Activated naive CD8-positive, alpha-beta T cell treated with anti-CD3 and anti-CD28 coated beads, Interleukin-2, amount 50 U/mL, for 24 hours (primary cell): ENCODE data around the gene ATG13.
A peak's percentile ranks its signal among the peaks of the same experiment; 100 is the strongest.

ENCODE experiments used
- ATAC-seq: fragments of 150-1000 bp; cut with Tn5 transposase; one replicate; pipeline ENCODE4 v1.10.0; 2021
- DNase-seq: peaks from one replicate; pipeline ENCODE4 v3.0.0; 2021
- H3K27ac Mint-ChIP-seq: one replicate; pipeline ENCODE4 v1.8.0; 2021; ENCODE audit warnings: mild to moderate bottlenecking, mixed read lengths
- H3K27me3 Mint-ChIP-seq: one replicate; pipeline ENCODE4 v1.8.0; 2021; ENCODE audit warnings: mixed read lengths
- H3K36me3 Mint-ChIP-seq: one replicate; pipeline ENCODE4 v1.8.0; 2021; ENCODE audit warnings: low read depth, mixed read lengths
- H3K4me1 Mint-ChIP-seq: one replicate; pipeline ENCODE4 v1.8.0; 2021; ENCODE audit warnings: mixed read lengths
- H3K4me3 Mint-ChIP-seq: one replicate; pipeline ENCODE4 v1.8.0; 2021; ENCODE audit warnings: mild to moderate bottlenecking, moderate library complexity, mixed read lengths
- H3K9me3 Mint-ChIP-seq: one replicate; pipeline ENCODE4 v1.8.0; 2021; ENCODE audit warnings: mixed read lengths

The ATG13 gene

DNA sequence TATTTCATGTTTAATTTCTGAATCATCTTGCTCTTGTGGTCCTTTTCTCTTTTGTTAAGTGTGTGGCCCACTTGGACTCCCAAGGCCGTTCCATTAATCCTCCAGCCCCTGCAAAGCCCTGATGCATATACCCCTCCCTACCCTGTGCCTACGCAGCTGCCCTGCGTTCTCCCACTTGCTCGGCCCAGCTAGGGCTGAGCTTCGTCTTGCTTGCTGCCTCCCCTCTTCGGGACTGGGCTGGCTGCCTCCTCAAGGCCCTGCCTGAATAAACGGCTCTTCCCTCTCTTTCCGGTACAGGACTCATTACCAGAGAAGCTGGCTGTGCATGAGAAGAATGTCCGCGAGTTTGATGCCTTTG, 54.6 kb downstream of the ATG13 start:
- DNase-seq (no peak), ATAC-seq (no peak)
- Mint-ChIP-seq H3K4me3 (no peak overlapping the region), H3K27ac (peak overlapping the region; percentile 81), H3K4me1 (peaks cover 58% of the 10 kb centered on the region), H3K9me3 (no peaks in the 10 kb centered on the region), H3K27me3 (no peaks in the 10 kb centered on the region), H3K36me3 (peaks cover 19% of the 10 kb centered on the region)

DNA sequence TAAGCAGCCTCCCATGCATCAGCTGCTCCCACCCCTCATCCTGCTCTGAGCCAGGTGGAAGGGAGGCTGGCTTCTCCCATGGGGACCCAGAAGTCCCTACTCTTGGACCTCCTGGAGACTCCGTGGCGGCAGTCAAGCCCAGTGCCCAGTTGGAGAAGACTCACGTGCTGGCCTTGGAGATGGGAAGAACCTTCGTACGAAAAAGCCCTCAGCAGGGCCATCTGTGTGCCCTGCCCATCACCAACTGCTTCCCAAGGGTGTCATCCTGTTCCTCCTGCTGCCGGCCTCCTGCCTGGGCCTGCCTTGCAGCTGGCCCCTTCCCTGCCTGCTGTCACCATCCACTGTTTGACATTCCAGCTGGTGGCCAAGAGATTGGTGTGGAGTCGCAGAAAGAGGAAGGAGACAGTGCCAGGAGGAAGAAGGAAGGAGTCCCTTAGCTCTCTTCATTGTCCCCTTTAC, 55.1 kb downstream of the ATG13 start:
- H3K27me3 Mint-ChIP-seq: no peaks in the 10 kb centered on the region
- H3K27ac Mint-ChIP-seq: no peak overlapping the region
- no peak for DNase-seq
- no peak for ATAC-seq
- H3K36me3 Mint-ChIP-seq: peaks cover 19% of the 10 kb centered on the region
- no peak overlapping the region for H3K4me3 Mint-ChIP-seq
- peaks cover 60% of the 10 kb centered on the region for H3K4me1 Mint-ChIP-seq
- H3K9me3 Mint-ChIP-seq: no peaks in the 10 kb centered on the region

DNA sequence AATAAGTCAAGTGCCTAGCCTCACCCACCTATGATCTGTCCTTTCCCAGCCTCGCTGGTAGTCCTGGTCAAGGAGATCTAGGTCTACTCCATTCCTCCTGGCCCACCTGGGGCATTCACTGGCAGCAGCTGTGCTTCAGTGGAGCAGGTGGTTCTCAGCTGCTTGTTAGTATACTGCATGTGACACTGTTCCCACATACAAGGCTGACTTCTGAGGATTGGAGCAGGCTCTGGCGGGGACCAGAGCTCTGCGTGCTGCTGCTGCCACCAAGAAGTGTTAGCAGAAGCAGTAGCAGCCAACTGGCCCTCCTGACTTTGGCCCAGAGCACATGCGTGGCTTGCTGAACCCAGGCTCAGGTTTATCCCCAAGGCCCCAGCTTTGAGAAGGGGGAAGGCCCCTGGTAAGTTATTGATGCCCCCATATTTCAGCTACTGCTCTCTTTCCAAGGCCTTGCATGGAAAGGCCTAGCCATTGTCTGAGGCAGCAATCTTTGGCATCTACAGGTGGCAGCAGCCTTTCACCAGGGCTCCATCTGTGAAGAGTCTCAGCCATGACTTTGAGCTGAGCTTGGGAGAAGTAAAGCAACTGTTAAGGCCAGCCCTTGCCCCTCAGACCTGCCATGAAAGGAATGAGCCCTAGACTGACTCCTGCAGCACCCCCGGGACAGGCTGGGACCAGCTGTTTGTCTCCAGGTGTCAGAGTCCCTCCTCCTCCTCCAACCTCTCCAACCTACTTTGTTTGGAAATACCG, 56.5 kb downstream of the ATG13 start:
- no peaks in the 10 kb centered on the region for H3K27me3 Mint-ChIP-seq
- no peaks in the 10 kb centered on the region for H3K9me3 Mint-ChIP-seq
- H3K4me1 Mint-ChIP-seq: peaks cover 60% of the 10 kb centered on the region
- DNase-seq (no peak), ATAC-seq (no peak)
- H3K4me3 Mint-ChIP-seq: no peak overlapping the region
- H3K36me3 Mint-ChIP-seq: peaks cover 17% of the 10 kb centered on the region
- no peak overlapping the region for H3K27ac Mint-ChIP-seq

DNA sequence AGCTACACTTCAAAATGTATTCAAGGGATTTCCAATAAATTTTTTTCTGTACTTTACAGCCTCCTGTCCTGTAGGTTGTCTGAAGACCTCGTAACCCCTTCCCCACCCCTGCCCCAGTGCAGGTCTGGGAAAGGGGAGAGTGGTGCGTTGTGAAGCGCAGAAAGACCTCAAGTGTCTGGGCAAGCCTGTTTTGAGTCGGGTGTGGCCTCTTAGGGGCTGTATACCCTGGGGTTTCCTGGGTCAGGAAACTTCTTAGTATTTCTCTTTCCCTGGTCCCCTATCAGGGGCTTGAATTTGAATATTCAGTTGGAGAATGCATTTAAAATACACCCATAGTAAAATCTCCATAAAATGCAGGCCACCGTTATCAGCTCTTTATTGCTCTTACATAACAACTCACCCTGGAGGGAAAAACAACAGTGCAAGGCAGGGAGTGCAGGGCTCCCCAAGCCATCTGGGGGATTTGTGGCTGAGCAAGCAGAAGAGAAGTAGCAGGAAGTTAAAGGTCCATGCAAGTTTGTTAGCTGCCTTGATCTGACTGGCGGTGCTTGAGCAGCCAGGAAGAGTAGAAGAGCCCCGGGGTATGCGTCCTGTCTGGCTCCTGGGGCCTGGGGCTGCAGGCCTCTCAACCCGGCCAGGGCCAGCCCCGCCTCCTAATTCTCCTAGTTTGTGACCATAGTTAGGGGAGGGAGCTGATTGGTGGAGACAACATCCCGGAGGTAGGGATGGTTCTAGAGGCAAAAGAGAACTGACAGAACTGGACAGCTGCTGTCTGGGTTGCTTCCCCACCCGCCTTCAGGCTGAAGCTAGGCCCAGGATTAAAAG, 57.3 kb downstream of the ATG13 start:
- no peak for DNase-seq
- Mint-ChIP-seq H3K9me3 (no peaks in the 10 kb centered on the region), H3K4me3 (no peak overlapping the region)

DNA sequence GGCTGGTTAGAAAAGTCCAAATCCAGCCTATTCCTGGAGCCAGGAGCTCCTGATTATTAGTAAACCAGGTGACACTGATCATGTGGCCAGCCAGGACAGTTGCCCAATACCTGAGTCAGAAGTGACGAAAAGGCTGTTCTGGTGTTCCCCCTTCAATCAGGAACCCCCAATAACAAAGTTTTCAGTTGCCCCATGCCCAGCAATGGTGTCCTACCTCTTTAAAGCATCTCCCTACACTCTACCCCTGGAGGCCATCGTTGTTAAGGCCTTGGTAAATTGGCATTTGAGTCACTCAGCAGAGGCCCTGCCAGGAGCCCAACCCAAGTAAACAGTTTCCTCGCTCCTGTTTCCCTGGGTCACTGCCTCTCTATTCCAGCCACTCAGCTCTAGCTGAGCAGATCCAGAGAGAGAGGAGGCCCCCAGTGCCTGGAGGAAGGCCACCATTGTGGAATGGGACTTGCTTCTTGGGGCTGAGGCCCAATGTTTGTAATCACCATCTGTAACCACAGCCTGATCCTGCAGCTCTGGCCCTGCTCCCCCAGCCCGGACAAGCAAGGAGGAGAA, 58.0 kb downstream of the ATG13 start:
- DNase-seq: no peak
- peaks cover 8% of the 10 kb centered on the region for H3K36me3 Mint-ChIP-seq
- H3K27me3 Mint-ChIP-seq: no peaks in the 10 kb centered on the region
- H3K9me3 Mint-ChIP-seq: no peaks in the 10 kb centered on the region
- no peak overlapping the region for H3K27ac Mint-ChIP-seq
- no peak for ATAC-seq
- H3K4me1 Mint-ChIP-seq: peaks cover 53% of the 10 kb centered on the region
- no peak overlapping the region for H3K4me3 Mint-ChIP-seq

More for the DNA sequence above, 57.3 kb downstream of the ATG13 start:
- H3K27ac Mint-ChIP-seq: peak overlapping the region; percentile 18
- H3K36me3 Mint-ChIP-seq: peaks cover 12% of the 10 kb centered on the region
- ATAC-seq: no peak
- H3K4me1 Mint-ChIP-seq: peaks cover 58% of the 10 kb centered on the region
- H3K27me3 Mint-ChIP-seq: no peaks in the 10 kb centered on the region

DNA sequence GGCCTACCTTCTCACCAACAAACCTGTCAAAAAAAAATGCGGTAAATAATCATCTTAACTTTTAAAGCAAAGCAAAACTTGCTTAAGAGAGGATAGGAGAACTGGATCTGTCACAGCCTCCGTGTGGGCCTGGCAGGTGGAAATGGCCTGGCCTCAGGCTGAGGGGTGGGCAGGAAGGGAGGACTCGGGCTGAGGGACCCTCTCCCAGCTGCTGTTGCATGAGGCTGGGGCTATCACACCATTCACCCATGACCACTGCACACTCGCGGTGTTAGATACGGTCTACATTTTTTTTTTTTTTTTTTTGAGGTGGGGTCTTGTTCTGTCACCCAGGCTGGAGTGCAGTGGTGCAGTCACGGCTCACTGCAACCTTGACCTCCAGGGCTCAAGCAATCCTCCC, 58.6 kb downstream of the ATG13 start:
- Mint-ChIP-seq H3K9me3 (no peaks in the 10 kb centered on the region), H3K4me3 (no peak overlapping the region), H3K4me1 (peaks cover 47% of the 10 kb centered on the region), H3K27me3 (no peaks in the 10 kb centered on the region), H3K27ac (no peak overlapping the region), H3K36me3 (peaks cover 7% of the 10 kb centered on the region)
- no peak for DNase-seq
- ATAC-seq: no peak

DNA sequence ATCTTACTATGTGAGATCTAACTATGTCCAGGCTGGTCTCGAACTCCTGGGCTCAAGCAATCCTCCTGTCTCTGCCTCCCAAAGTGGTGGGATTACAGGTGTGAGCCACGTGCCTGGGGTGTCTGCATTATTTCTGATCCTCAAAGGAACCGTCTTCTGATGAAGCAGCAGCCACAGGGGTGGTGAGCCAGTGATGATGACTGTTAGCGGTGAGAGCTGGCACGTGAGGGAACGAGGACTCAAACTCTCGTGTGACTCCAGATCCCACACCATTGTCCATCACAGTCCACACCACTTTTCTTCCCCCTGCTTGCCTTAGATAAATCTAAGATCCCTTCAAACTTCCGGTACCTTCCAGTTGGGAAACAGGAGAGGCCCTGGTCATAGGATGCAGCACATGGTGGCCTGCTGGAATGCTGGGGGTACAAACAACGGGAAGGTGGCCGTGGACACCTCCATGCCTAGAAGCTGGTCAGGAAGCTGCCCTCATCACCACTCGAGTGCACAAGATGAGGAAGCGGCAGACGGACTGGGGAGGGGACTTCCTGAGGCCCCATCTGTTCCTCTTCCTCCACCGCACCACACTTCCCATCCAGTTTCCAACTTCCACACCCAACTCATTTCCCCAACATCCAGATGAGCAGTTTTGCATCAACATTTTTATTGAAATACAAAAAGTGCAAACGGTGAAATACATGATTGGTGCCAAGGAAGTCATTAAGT, 59.2 kb downstream of the ATG13 start:
- peaks cover 41% of the 10 kb centered on the region for H3K4me1 Mint-ChIP-seq
- no peaks in the 10 kb centered on the region for H3K27me3 Mint-ChIP-seq
- ATAC-seq: no peak
- H3K9me3 Mint-ChIP-seq: no peaks in the 10 kb centered on the region
- peaks cover 4% of the 10 kb centered on the region for H3K36me3 Mint-ChIP-seq
- no peak overlapping the region for H3K4me3 Mint-ChIP-seq
- DNase-seq: no peak
- H3K27ac Mint-ChIP-seq: peak overlapping the region; percentile 31

DNA sequence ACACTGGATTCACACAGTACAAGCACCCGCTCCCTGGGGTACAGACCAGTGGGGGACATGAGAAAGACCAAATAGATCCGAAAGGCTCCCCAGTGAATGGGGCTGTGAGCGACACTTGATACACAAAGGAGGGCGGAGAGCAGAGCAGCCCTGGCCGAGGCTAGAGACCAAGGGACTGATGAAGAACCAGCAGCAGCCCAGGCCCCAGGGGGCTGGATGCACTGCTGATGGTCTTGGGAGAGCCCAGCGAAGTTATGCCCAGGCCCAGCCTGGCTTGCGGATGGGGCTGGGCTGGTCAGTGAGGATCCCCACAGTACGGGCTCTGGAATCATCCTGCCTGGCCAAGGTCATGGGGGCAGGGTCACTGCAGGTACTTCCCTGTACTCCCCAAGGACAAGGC, 59.8 kb downstream of the ATG13 start:
- H3K4me3 Mint-ChIP-seq: no peak overlapping the region
- no peaks in the 10 kb centered on the region for H3K36me3 Mint-ChIP-seq
- DNase-seq (no peak), ATAC-seq (no peak)
- H3K27ac Mint-ChIP-seq: peak overlapping the region; percentile 31
- H3K27me3 Mint-ChIP-seq: no peaks in the 10 kb centered on the region
- H3K4me1 Mint-ChIP-seq: peaks cover 35% of the 10 kb centered on the region
- no peaks in the 10 kb centered on the region for H3K9me3 Mint-ChIP-seq

DNA sequence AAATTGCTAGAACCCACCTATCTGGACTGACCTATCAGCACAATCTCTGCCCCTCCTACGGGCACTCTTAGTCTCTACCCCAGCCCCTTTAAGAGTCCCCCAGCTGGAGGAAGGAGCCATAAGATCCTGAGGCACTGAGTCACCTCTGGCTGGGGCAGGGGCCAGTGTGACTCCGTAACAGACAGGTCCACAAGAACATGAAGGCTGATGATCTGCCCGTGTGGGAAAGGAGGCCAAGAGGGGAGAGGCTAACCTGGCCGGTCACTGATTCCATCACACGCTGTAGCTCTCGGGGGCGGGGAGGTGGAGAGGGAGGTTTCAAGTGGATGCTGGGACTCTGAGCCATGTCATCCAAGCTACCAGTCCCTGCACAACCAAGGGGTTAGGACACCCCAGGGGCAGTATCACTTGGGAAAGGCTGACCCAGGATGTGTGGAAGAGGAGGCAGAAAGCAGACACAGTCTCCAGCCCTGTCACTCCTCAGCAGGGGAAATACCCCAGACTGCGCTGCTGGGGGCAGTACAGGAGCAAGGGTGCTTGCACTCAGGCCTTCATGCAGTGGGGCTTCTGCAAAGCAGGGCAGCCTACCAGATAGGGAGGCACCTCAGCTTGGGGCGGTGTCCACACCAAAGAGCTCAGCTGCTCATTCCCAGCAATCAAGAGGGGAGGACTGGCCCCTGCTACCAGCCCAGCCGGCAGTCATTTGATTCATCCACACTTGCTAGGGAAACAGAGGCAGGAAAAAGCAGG, 60.8 kb downstream of the ATG13 start:
- Mint-ChIP-seq H3K4me1 (peaks cover 27% of the 10 kb centered on the region), H3K27me3 (no peaks in the 10 kb centered on the region), H3K27ac (peak overlapping the region; percentile 32), H3K9me3 (no peaks in the 10 kb centered on the region), H3K36me3 (no peaks in the 10 kb centered on the region), H3K4me3 (no peak overlapping the region)
- DNase-seq (no peak), ATAC-seq (peak; percentile 8)

DNA sequence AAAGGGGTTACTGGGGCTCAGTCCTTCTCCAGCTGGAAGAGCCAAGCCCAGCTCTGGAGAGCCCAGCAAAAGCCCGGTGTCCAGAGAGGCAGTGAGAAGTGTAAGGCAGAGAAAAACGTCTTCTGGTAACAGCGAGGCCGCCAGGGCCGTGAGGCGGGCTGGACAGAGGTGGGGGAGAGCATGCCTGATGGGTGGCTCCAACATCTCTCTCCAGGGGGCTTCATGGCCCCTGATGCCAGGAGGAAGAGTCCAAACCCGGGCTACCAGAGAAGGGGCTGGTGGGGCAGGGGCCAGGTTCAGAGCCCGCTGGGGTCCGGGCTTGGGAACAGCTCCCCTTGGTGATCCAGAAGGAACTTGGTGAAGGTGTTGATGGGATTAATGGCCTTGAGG, 61.4 kb downstream of the ATG13 start:
- peaks cover 25% of the 10 kb centered on the region for H3K4me1 Mint-ChIP-seq
- H3K4me3 Mint-ChIP-seq: no peak overlapping the region
- no peaks in the 10 kb centered on the region for H3K27me3 Mint-ChIP-seq
- DNase-seq: no peak
- H3K27ac Mint-ChIP-seq: no peak overlapping the region
- H3K9me3 Mint-ChIP-seq: no peaks in the 10 kb centered on the region
- ATAC-seq: no peak
- no peaks in the 10 kb centered on the region for H3K36me3 Mint-ChIP-seq

DNA sequence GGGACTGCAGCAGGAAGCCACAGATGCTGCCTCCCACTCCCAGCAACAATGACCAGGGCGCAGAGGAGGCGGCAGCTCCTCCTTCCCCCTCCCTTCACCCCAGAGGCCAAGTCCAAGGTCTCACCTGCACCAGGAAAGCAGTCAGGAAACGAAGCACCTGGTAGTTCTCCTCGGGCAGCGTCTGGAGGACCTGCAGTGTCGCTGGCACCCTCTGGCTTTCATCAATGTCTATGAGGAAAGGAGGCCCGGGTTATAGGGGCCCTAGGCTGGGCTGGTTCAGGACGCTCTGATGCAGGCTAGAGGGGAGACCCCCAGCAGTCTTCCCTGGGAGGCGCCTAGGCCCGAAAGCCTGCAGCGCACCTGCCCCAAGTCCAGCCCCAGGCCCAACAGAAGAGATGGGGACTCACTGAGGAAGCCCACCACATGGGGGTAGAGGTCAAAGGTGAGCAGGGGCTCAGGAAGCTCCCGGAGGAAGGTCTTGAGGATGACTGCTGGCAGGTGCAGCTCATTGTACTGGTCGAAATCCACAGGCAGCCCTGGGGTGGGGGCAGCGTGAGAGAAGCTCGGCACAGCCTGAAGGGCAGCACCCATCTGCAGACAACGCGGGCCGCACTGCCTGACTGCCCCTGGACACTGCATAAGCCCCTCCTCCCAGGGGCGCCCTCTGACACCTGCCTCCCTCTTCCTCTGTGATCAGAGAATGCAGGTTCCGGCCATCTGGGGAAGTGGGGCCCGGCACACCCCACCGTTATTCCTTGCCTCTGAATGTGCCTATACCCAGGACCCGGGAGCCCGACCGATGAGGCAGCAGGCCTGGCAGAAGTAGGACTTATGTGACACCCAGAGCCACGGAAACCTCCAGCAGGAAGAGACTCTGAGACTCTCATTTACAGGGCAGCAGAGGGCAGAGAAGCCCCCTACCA, 62.1 kb downstream of the ATG13 start:
- H3K27me3 Mint-ChIP-seq: no peaks in the 10 kb centered on the region
- H3K4me3 Mint-ChIP-seq: no peak overlapping the region
- H3K9me3 Mint-ChIP-seq: no peaks in the 10 kb centered on the region
- no peaks in the 10 kb centered on the region for H3K36me3 Mint-ChIP-seq
- no peak overlapping the region for H3K27ac Mint-ChIP-seq
- H3K4me1 Mint-ChIP-seq: peaks cover 22% of the 10 kb centered on the region
- DNase-seq: no peak
- no peak for ATAC-seq

DNA sequence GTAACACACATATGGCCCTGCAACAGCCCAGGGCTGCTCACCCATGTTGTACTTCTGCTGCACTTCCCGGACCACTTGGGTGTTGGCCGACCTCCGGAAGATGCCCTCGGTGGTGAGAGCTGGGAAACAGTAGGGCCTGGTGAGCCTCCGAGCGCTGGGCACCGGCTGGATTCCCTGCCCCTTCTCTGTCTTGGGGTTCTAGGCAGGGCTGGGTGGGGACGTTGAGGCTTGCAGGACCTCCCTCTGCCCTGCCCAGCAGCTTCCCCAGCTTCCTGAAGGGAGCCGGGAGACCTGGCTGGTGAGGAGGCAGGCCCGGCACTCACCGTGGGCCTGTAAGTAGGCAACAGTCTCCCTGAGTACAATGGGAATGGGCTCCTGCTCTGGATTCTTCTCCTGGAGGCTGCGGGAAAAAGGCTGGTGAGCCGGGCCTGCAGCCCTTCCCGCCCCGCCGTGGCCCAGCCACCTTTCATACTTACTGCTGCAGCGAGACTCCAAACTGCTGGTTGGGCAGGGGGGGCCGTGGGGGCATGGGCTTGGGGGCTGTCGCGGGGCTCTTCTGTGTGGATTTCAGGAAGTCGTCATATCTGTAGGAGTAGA, 62.9 kb downstream of the ATG13 start:
- no peaks in the 10 kb centered on the region for H3K27me3 Mint-ChIP-seq
- H3K9me3 Mint-ChIP-seq: no peaks in the 10 kb centered on the region
- no peaks in the 10 kb centered on the region for H3K36me3 Mint-ChIP-seq
- H3K27ac Mint-ChIP-seq: no peak overlapping the region
- peaks cover 15% of the 10 kb centered on the region for H3K4me1 Mint-ChIP-seq
- DNase-seq: no peak
- no peak overlapping the region for H3K4me3 Mint-ChIP-seq
- no peak for ATAC-seq

DNA sequence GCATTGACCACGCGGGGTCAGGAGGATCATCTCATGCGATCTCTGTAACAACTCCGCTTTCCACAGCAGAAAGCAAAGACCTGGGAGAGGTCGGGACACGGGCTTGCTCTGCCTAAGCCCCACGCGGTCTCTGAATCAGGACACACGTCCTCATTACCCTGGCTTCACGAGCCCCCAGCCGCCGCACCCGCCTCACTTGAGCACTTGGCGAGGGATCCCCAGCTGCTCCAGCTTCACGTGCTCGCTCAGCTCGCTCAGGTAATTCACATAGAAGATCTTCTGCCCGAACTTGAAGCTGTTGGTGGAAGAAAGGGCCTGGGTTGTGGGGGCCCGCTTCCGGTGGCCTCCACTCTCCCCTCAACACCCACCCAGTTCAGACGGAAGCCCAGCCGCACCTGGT, 63.5 kb downstream of the ATG13 start:
- Mint-ChIP-seq H3K27ac (no peak overlapping the region), H3K9me3 (no peaks in the 10 kb centered on the region), H3K4me1 (peaks cover 11% of the 10 kb centered on the region), H3K27me3 (no peaks in the 10 kb centered on the region), H3K4me3 (no peak overlapping the region), H3K36me3 (no peaks in the 10 kb centered on the region)
- ATAC-seq (no peak), DNase-seq (no peak)
